HG03460 (cell line): ENCODE measurements around the gene LAGE3.

Experiments used
- ATAC-seq: cut with Tn5 transposase; IDR thresholded peaks from one replicate; pipeline ENCODE4 v1.9.1; 2021; ENCODE audit not compliant: unreplicated experiment

The LAGE3 gene

GRCh38 chrX:154458954-154459778 lies 19.9 kb downstream of the LAGE3 start:
- ATAC-seq, result no peak

DNA sequence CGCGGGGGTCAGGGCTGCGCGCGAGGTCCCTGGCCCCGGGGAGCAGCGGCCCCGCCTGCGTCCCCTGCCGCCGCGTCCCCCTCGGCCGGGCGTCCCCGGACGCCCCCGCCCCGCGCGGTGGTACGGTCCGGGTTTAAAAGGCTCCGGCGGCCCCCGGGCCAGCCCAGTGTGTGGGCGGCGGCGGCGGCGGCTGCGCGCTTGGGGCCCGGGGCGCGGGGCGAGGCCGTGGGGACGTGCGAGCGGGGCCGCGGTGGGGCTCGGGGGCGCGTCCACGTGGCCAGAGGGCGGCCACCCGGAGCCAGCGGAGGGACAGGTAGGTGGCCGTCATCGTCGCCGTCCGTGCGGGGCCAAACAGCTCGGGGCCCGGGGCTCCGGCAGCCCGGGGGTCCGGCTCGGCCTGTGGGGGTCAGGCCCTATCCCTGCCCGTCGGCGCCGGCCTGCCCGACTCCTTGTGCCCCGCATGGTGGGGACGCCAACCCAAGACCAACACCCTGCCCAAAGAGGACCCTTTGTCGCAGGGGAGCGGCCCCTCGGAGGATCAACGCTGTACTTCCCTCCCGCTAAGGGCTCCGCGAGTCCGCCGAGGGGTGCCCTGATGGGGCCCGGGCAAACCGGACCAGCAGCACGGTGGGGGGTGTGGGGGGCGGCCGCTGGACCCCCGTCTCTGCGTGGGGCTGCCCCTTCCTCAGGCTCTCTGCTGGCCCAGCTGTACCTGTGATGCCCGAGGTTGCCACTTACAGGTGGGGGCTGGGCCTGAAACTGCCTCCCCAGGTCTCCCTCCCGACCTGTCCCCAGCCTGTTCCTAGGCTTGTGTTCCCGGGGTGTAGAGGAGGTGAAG lies 20.7 kb downstream of the LAGE3 start, which contains the start of gene PLXNA3:
Gene PLXNA3, plus strand, starts transcription at position 166 of the 838 bp plus-strand sequence. CDS start 1,903 bp downstream, outside the sequence.
- peak; percentile 55 for ATAC-seq

DNA sequence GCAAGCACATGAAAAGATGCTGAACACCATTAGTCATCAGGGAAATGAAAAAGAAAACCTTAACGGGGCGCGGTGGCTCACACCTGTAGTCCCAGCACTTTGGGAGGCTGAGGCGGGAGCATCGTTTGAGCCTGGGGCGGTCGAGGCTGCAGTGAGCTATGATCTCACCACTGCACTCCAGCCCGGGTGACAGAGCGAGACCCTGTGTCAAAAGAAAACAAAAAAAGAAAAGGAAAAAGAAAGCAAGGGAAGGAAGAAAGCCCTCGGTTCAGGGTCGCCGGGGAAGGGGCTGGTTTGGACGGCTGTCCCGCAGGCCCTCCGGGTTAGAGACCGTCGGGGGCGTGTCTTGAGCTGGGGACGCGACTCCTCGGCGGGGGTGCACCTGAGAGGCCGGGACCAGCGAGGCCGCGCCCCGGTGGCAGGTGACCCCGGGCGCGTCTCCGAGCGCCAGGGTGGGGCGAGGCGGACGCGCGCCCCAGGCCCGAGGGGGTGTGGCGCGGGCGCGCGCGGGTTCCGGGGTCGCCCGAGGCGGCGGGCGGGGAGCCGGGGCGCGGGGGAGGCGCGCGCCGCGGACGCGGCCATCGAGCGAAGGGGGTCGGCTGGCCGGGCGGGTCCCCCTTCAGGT lies 21.5 kb downstream of the LAGE3 start:
- peak; percentile 54 for ATAC-seq

DNA sequence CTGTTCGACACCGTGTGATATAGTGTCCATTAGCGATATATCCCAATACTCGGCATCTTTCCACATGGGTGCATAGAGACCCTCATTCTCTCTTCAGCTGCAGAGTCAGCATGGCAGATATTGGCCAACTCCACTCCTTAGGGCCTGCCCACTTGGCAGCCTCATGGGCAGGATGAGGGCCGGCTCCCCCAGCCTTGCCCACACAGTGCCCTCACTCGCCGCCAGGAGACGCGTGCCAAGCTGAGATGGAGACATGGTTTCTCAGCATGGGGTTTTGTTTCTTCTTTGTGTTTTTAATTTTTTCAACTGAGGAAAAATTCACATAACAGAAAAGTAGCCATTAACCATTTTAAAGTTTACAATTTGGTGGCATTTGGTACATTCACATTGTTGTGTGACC lies 26.3 kb downstream of the LAGE3 start:
- ATAC-seq, result no peak

DNA sequence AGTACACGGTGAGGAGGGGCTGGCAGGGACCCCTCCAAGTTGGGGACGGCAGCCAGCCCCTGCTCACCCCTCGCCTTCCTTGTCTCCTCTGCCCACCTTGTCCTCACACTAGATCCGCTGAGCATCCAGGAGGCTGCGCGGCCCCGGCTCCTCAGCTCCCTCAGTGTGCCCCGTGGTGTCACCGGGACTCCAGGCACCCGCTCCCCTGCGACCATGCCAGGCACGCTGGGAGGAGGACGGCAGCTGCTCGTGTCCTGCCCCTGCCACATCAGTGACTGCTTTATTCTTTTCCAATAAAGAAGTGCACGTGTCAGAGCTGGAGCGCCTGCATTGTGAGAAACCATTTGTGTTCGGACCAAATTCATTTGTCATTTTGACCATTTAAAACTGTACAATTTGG lies 28.8 kb downstream of the LAGE3 start:
- no peak for ATAC-seq

GRCh38 chrX:154449618-154450017 lies 29.5 kb downstream of the LAGE3 start:
- no peak for ATAC-seq

- ATAC-seq, result no peak
Measured at GRCh38 chrX:154448484-154448883, 30.6 kb downstream of the LAGE3 start.

DNA sequence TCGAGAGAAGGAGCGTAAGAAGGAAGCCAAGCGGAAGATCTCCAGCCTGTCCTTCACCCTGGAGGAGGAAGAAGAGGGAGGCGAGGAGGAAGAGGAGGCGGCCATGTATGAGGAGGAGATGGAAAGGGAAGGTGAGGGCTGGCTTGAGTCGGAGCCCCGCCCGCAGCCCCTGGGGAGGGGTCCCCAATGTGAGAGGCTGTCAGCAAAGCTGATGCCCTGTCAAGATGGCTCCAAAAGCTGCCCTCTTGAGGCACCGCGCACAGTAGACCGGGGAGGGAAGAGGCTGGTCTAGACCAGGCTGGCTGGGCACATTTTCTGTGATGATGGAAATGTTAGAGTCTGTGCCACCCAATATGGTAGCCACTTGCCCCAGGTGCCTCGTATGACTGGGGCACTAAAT lies 32.7 kb downstream of the LAGE3 start:
- no peak for ATAC-seq

GRCh38 chrX:154445776-154446175 lies 33.3 kb downstream of the LAGE3 start:
- no peak for ATAC-seq

DNA sequence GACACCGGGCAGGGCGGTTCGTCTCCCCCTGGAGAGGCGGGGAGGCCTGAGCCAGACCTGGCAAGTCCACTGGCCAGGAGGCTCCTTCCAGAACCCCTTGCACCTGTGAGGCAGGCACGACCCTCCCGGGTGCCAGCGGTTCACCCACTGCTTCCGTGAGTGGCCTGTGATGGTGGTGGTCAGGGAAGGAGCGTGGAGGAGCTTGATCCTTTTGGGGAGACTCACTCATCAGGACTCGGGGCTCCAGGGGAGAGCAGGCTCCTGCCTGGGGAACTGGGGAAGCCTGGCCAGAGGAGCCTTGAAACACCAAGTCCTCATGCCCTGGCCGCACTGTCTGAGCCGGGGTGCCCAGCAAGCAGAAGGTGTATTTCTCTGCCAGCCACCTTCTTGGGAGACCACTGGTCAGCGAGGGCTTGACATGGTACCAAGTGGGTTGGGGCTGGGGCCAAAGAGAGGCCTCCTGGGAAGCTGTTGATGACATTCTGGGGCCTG lies 34.3 kb downstream of the LAGE3 start:
- no peak for ATAC-seq

DNA sequence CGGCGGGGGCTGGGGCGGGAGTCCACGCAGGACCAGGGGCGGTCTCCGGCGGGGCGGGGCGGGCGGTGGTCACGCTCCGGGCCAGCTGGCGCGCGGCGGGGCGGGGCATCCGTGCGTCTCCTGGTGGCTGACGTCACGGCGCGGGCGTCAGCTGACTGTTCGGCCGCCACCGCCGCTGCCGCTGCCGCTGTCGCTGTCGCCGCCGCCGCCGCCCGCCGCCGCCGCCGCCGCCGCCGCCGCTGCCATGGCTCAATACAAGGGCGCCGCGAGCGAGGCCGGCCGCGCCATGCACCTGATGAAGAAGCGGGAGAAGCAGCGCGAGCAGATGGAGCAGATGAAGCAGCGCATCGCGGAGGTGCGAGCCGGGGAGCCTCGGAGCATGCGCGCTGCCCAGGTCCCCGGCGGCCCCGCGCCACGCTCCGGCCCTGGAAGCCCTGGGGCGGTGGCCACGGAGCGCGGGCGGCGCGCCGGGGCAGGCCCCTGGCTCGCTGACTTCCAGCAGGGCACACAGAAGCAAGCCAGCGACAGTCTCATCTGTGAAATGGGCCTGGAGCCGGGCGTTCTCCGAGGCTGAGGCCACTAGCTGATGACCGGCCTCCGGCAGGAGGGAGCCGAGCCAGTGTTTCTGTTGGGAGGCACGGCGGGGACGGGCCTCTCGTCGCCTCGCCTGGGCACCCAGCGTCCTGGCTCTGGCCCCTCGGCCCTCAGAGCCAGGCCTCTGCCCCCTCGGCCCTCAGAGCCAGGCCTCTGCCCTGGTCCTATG lies 34.9 kb downstream of the LAGE3 start, which contains the start of gene FAM50A:
Gene FAM50A, plus strand, starts transcription at position 150 of the 763 bp plus-strand sequence. Its CDS starts 95 bp downstream, at position 245.
- peak; percentile 87 for ATAC-seq

GRCh38 chrX:154443479-154443910 lies 35.6 kb downstream of the LAGE3 start:
- peak; percentile 2 for ATAC-seq

DNA sequence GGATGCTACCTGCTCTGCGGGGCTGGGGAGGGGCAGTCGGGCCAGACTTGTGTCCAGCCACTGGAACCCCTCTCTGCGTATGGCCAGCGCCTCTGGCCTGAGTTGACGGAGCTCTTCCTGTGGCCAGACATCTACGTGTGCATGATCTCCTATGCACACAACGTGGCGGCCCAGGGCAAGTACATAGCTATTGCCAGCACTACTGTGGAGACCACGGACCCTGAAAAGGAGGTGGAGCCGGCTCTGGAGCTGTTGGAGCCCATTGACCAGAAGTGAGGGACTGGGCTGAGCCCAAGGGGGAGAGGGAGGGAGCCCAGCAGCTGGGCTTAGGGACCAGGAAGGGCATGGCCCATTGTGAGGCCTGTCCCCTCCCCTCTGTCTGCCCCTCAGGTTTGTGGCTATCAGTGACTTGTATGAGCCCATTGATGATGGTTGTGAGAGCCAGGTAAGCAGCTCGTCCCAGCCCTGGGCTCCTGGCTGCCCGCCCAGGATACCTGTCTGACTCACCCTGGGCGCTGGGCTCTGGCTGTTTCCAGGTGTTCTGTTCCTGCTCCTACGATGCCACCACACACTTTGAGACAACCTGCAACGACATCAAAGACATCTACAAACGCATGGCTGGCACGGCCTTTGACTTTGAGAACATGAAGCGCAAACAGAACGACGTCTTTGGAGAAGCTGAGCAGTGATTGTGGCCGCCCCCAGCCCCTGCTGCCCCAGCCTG lies 36.9 kb downstream of the LAGE3 start:
- ATAC-seq, result no peak

- no peak for ATAC-seq
Measured at GRCh38 chrX:154441564-154441963, 37.5 kb downstream of the LAGE3 start.

GRCh38 chrX:154440623-154441357 lies 38.3 kb downstream of the LAGE3 start:
- ATAC-seq, result no peak

- no peak for ATAC-seq
Measured at GRCh38 chrX:154439841-154440240, 39.2 kb downstream of the LAGE3 start.

DNA sequence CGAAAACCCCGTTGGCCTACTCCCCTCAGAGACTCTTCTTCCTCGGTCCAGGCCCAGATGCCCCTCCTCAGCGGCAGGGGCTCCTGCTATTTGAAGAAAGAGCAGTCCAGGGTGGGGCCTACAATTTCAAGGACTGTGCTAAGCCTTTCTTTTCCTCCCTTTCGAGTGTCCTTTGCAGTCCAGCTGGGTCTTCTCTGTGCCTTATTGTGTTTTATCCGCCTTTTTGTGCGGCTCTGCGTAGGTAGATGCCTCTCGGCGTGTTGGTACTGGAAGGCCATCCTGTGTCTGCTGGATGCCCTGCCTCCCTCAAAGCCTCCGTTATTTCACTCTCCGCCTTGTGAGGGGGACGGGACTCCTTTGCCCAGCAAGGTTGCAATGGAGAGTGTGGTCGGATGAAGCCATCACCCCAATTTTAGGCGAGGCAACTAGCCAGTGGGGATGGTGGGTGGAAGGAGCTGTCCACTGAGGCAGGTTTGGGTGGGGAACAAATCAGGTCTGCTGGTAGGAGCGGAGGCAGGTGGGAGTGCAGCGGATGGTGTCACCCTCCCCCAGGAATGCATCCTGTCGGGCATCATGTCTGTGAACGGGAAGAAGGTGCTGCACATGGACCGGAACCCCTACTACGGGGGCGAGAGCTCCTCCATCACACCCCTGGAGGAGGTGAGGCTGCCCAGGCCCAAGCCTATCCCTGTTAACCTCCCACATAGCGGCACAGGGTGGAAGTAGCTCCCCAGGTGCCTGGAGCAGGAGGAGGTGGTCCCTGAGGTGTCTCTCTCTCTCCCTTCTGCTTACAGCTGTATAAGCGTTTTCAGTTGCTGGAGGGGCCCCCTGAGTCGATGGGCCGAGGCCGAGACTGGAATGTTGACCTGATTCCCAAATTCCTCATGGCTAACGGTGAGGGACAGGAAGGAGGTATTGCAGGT lies 40.8 kb downstream of the LAGE3 start:
- ATAC-seq, result no peak
